Kidney (tissue), 14 donors: ENCODE results near the gene SLC1A1. TPM values are rescaled to one million over a fixed set of nuclear protein-coding genes. Genes with fewer than 3 reads are reported as not detected.

ENCODE experiments used
- DNase-seq, 5 donors: peaks; one replicate each; pipeline ENCODE4 v3.0.0-alpha.2; 2013 to 2020
- FAIRE-seq: peaks from 2 replicates; lab custom pipeline; 2012; peaks lifted over from hg19 to GRCh38; lab: Jason Lieb, UNC
- H3K27ac ChIP-seq, 2 donors: one replicate each; pipeline ENCODE4 v1.7.0; 2013; ENCODE audit warnings: low read depth in 2 of 2, low read length in 2 of 2, inconsistent platforms in 1 of 2
- H3K27me3 ChIP-seq: one replicate; pipeline ENCODE4 v1.7.1; 2013; ENCODE audit warnings: low read length, inconsistent platforms; ENCODE audit not compliant: control insufficient read depth, insufficient read depth
- H3K36me3 ChIP-seq, 3 donors: one replicate each; pipeline versions ENCODE4 v1.7.0 to v1.7.1; 2013; ENCODE audit warnings: low read length in 3 of 3, control low read depth in 1 of 3, inconsistent platforms in 1 of 3; ENCODE audit not compliant: insufficient read depth in 3 of 3, control insufficient read depth in 2 of 3
- H3K4me1 ChIP-seq, 3 donors: one replicate each; pipeline versions ENCODE4 v1.7.0 to v1.7.1; 2013; ENCODE audit warnings: low read length in 3 of 3, inconsistent platforms in 1 of 3, low read depth in 1 of 3; ENCODE audit not compliant: control insufficient read depth in 2 of 3, insufficient read depth in 2 of 3
- H3K4me3 ChIP-seq, 3 donors: one replicate each; pipeline versions ENCODE4 v1.7.0 to v1.8.1; 2013; ENCODE audit warnings: low read length in 3 of 3, control low read depth in 1 of 3, inconsistent platforms in 1 of 3
- H3K9ac ChIP-seq, 3 donors: one replicate each; pipeline versions ENCODE4 v1.7.0 to v1.7.1; 2013; ENCODE audit warnings: low read length in 3 of 3, control low read depth in 1 of 3, inconsistent platforms in 1 of 3
- H3K9me3 ChIP-seq, 3 donors: one replicate each; pipeline versions ENCODE4 v1.7.0 to v1.7.1; 2013; ENCODE audit warnings: low read length in 3 of 3, control low read depth in 1 of 3, inconsistent platforms in 1 of 3; ENCODE audit not compliant: control insufficient read depth in 2 of 3, insufficient read depth in 1 of 3
- intact Hi-C: fragments of 100-400 bp; cut with DNase I; formaldehyde crosslinking; loops from one replicate; pipeline ENCODE4 v1.11.1; 2022
- polyA plus RNA-seq: library from polyadenylated mRNA; stranded (reverse); fragments of 350-450 nt; fragmentation: Illumina TruSeq; extraction: RNeasy Lipid Tissue Mini Kit (QIAGEN cat#74804); gene quantifications from one replicate; pipeline ENCODE4 v1.2.3, GENCODE V29; 2014; ENCODE audit warnings: low read depth, low replicate concordance; ENCODE audit not compliant: insufficient read depth
- total RNA-seq: library from RNA; stranded (reverse); fragmentation: NEBNext Ultra II Directional; extraction: Animal tissue kit (Norgen Biotek cat#: 25700); gene quantifications from one replicate; pipeline ENCODE4 v1.2.1, GENCODE V29; 2021
- TF ChIP-seq, protein P1 (sequence below): IDR thresholded peaks from 3 replicates; pipeline ENCODE4 v1.5.1; 2012; ENCODE audit warnings: mild to moderate bottlenecking, moderate library complexity, borderline replicate concordance; ENCODE audit not compliant: insufficient read depth; ENCODE audit errors: extremely low read depth
- donor health status: control.
- donor health status: control.
- donor health status: control.
- donor health status: control.
- donor health status: control.
- donor health status: DM: yes; HTN: yes; CAD: no.
- donor health status: Normal renal cell carcinoma (clear cell type).

SLC1A1 gene
- total and polyA plus RNA-seq, 2 donors from 2014 or later, result 19.0 to 19.6 TPM

DNA sequence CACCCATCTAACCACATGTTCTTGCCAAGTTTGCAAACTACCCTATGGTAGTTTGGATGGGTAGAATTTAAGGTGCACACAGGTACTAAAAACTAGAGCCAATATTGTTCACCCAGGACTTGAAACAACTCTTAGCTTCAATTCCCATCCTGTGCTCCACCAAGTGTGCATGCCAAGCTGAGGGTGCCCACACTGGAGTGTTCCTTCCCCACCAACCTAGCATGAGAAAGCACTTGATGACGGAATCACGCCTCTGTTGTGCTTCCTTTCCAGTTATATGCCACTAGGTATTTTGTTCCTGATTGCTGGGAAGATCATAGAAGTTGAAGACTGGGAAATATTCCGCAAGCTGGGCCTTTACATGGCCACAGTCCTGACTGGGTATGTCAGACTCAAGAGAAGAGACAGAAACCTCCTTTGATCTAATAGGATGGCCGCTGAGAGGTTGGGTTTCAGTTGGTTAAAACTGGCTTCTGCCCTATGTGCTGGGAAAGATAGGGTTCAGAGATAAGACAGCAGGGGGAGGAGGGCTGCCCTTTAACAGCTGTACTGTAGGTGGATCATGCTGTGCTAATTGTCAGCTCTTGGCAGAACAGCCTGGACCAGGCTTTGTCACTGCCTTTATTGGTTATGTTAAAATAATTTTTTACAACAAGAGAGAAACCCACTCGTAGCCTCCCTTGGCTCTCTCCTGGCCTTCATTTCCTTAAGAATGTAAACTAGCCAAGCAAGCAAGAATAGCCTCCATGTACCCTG, 83.5 kb downstream of the SLC1A1 start:
- H3K27ac ChIP-seq, result no peak overlapping the region

DNA sequence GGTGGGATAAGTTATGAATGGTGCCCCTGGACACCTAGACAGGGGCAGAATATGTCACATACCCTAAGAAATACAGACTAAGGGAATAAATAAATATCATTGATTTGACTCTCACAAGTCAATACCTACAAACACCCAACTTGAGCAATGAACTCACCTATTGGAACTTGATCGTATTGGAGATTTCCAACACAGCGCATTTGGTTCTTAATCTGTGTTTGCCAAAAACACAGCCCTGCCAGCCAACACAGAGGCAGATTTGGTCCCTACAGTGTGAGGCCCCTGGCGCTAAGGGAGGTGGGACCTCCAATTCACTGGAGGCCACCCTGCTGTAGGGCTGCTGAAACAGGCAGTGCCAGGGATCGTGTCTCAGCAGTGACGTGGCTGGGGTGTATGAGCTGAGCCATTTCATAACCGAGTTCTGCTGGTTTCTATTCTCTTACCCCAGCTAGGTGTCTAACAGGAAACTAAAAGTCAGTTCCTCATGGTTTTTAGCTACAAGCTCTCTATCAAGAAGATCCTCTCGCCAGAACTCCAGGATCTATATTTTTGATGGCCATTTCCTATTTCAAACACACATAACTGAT, 84.5 kb downstream of the SLC1A1 start:
- Histone ChIP-seq H3K27ac (no peak overlapping the region), H3K9ac (no peak overlapping the region), H3K4me1 (no peaks in the 10 kb centered on the region), H3K36me3 (peaks cover 0 to 45% (median 13%) of the 10 kb centered on the region in 3 donors), H3K4me3 (no peak overlapping the region), H3K27me3 (no peaks in the 10 kb centered on the region), H3K9me3 (no peaks in the 10 kb centered on the region)
- intact Hi-C loops, result no loop called here
- DNase-seq, result no peak
- TF ChIP-seq, protein P1, sequence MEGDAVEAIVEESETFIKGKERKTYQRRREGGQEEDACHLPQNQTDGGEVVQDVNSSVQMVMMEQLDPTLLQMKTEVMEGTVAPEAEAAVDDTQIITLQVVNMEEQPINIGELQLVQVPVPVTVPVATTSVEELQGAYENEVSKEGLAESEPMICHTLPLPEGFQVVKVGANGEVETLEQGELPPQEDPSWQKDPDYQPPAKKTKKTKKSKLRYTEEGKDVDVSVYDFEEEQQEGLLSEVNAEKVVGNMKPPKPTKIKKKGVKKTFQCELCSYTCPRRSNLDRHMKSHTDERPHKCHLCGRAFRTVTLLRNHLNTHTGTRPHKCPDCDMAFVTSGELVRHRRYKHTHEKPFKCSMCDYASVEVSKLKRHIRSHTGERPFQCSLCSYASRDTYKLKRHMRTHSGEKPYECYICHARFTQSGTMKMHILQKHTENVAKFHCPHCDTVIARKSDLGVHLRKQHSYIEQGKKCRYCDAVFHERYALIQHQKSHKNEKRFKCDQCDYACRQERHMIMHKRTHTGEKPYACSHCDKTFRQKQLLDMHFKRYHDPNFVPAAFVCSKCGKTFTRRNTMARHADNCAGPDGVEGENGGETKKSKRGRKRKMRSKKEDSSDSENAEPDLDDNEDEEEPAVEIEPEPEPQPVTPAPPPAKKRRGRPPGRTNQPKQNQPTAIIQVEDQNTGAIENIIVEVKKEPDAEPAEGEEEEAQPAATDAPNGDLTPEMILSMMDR, result no peak
- FAIRE-seq, result no peak

More for the DNA sequence above, 83.5 kb downstream of the SLC1A1 start:
- Histone ChIP-seq H3K9ac (no peak overlapping the region), H3K9me3 (no peaks in the 10 kb centered on the region), H3K36me3 (peaks cover 0 to 48% (median 13%) of the 10 kb centered on the region in 3 donors), H3K4me1 (no peaks in the 10 kb centered on the region), H3K27me3 (no peaks in the 10 kb centered on the region), H3K4me3 (no peak overlapping the region)
- no peak for DNase-seq
- no peak for FAIRE-seq
- TF ChIP-seq, protein P1, result no peak
- intact Hi-C loops, result no loop called here

DNA sequence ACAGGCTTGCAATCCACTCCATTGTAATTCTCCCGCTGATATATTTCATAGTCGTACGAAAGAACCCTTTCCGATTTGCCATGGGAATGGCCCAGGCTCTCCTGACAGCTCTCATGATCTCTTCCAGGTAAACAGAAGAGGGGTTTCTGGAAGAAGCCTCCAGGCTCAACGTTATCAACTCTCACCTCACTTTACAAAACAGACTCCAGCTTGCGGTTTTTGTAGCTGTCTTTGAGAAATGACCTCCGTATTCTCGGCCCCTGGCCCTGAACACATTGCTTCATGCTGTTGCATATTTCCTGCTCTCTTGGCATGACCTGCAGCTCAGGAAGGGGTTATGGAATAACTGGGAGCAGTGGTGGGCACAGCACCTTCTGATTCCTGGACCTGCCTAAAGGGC, 85.7 kb downstream of the SLC1A1 start:
- peaks cover 0 to 42% (median 9%) of the 10 kb centered on the region in 3 donors for H3K36me3 ChIP-seq
- H3K4me1 ChIP-seq, result peaks cover 0 to 5% (median 0%) of the 10 kb centered on the region in 3 donors
- intact Hi-C loops, result no loop called here
- no peak for DNase-seq
- H3K27ac ChIP-seq, result no peak overlapping the region
- H3K9me3 ChIP-seq, result no peaks in the 10 kb centered on the region
- no peak for FAIRE-seq
- no peaks in the 10 kb centered on the region for H3K27me3 ChIP-seq
- no peak overlapping the region for H3K9ac ChIP-seq
- H3K4me3 ChIP-seq, result no peak overlapping the region
- TF ChIP-seq, protein P1, result no peak
